Loucy (cell line): ENCODE data around the gene PSPN.

ENCODE experiments used
- H2AFZ ChIP-seq: fragments of 200-600 bp; sonication (generic); 2 replicates; pipeline ENCODE4 v1.6.0; 2016; ENCODE audit warnings: antibody characterized with exemption, mild to moderate bottlenecking, low read length, moderate library complexity
- H3F3A ChIP-seq: fragments of 200-600 bp; 2 replicates; pipeline ENCODE4 v1.6.0; 2016; ENCODE audit warnings: antibody characterized with exemption, low read depth, mild to moderate bottlenecking
- H3K27me3 ChIP-seq: fragments of 200-600 bp; sonication (generic); 2 replicates; pipeline ENCODE4 v1.6.1; 2014; ENCODE audit warnings: low read length, mild to moderate bottlenecking; ENCODE audit not compliant: insufficient read depth, poor library complexity, severe bottlenecking
- H3K36me3 ChIP-seq: fragments of 200-600 bp; sonication (generic); 2 replicates; pipeline ENCODE4 v1.6.1; 2016; ENCODE audit warnings: low read length; ENCODE audit not compliant: insufficient read depth
- H3K4me1 ChIP-seq: fragments of 200-600 bp; sonication (generic); 2 replicates; pipeline ENCODE4 v1.5.1; 2014; ENCODE audit warnings: low read length, mild to moderate bottlenecking; ENCODE audit not compliant: insufficient read depth, poor library complexity, severe bottlenecking
- H3K4me2 ChIP-seq: fragments of 200-600 bp; sonication (generic); 2 replicates; pipeline ENCODE4 v1.6.0; 2014; ENCODE audit warnings: antibody characterized with exemption, low read length, low read depth, mild to moderate bottlenecking; ENCODE audit not compliant: poor library complexity, severe bottlenecking
- H3K4me3 ChIP-seq: fragments of 200-600 bp; sonication (generic); 2 replicates; pipeline ENCODE4 v1.5.1; 2014; ENCODE audit warnings: low read length, mild to moderate bottlenecking, mixed read lengths; ENCODE audit not compliant: poor library complexity, severe bottlenecking
- H3K79me2 ChIP-seq: fragments of 200-600 bp; sonication (generic); 2 replicates; pipeline ENCODE4 v1.6.1; 2014; ENCODE audit warnings: low read length; ENCODE audit not compliant: insufficient read depth
- H3K9ac ChIP-seq: fragments of 200-600 bp; sonication (generic); 2 replicates; pipeline ENCODE4 v1.6.0; 2014; ENCODE audit warnings: mild to moderate bottlenecking, low read depth, low read length, moderate library complexity; ENCODE audit not compliant: poor library complexity, severe bottlenecking
- H3K9me2 ChIP-seq: fragments of 200-600 bp; sonication (generic); replicated peaks from 2 replicates; pipeline ENCODE4 v1.6.1; 2016; ENCODE audit warnings: low read depth, low read length, mixed read lengths
- H3K9me3 ChIP-seq: fragments of 200-600 bp; sonication (generic); 2 replicates; pipeline ENCODE4 v1.6.1; 2014; ENCODE audit warnings: mild to moderate bottlenecking, antibody characterized with exemption, low read length, low read depth; ENCODE audit not compliant: insufficient read depth
- H4K20me1 ChIP-seq: fragments of 200-600 bp; sonication (generic); 2 replicates; pipeline ENCODE4 v1.6.0; 2014; ENCODE audit warnings: antibody characterized with exemption, low read length, mild to moderate bottlenecking; ENCODE audit not compliant: insufficient read depth, poor library complexity, severe bottlenecking
- EZH2phosphoT487 ChIP-seq: fragments of 200-600 bp; IDR thresholded peaks from 2 replicates; pipeline ENCODE4 v1.6.1; 2018; ENCODE audit warnings: antibody characterized with exemption, mild to moderate bottlenecking, moderate library complexity, borderline replicate concordance
- TF ChIP-seq, protein P1 (sequence below): fragments of 200-600 bp; sonication (generic); conservative IDR thresholded peaks from 2 replicates; pipeline ENCODE4 v1.5.1; 2014; ENCODE audit warnings: mild to moderate bottlenecking, antibody characterized with exemption, low read length

Gene PSPN

DNA sequence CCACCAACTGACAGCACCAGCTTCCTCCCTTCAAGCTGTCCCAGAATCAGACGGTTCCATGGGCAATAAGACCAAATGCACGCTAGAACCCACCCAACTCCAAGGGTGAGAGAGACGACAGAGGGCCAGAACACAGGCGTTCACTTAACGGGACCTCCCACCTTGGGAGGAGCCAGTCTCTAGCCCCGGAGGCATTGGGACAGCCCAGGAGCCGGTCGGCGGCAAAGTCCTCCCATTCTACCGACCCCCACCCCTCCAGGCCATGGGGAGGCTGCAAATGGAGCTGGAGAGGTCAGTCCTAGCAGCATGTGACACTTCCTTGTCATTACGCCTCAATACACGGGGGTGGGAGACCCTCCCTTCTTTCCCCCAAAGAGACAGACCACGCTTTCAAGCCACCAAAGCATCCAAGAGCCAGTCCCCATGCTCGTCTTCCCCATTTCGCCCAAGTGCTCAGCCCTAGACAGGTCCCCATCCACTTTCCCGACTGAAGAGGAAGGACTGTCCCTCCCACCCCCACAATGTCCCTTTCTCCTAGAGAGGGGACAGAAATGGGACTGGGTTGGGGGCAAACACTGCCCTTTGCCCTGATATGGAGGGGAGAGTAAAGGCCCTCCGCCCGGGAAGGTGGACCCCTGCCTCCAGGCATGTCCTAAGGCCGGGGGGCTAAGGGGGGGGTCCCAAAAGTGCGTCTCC is 47.9 kb upstream of the PSPN start:
- peaks cover 59% of the 10 kb centered on the region for H3K79me2 ChIP-seq
- no peaks in the 10 kb centered on the region for H3K27me3 ChIP-seq
- no peak overlapping the region for H2AFZ ChIP-seq
- peaks cover 25% of the 10 kb centered on the region for H3K4me1 ChIP-seq
- H3K9me2 ChIP-seq: no peaks in the 10 kb centered on the region
- H3K4me2 ChIP-seq: peak overlapping the region; percentile 99
- TF ChIP-seq EZH2phosphoT487: no peak
- TF ChIP-seq, protein P1, sequence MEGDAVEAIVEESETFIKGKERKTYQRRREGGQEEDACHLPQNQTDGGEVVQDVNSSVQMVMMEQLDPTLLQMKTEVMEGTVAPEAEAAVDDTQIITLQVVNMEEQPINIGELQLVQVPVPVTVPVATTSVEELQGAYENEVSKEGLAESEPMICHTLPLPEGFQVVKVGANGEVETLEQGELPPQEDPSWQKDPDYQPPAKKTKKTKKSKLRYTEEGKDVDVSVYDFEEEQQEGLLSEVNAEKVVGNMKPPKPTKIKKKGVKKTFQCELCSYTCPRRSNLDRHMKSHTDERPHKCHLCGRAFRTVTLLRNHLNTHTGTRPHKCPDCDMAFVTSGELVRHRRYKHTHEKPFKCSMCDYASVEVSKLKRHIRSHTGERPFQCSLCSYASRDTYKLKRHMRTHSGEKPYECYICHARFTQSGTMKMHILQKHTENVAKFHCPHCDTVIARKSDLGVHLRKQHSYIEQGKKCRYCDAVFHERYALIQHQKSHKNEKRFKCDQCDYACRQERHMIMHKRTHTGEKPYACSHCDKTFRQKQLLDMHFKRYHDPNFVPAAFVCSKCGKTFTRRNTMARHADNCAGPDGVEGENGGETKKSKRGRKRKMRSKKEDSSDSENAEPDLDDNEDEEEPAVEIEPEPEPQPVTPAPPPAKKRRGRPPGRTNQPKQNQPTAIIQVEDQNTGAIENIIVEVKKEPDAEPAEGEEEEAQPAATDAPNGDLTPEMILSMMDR: no peak
- no peaks in the 10 kb centered on the region for H3F3A ChIP-seq
- peak overlapping the region; percentile 87 for H3K4me3 ChIP-seq
- H3K9ac ChIP-seq: peak overlapping the region; percentile 94
- peaks cover 29% of the 10 kb centered on the region; the same call in 1 of the 2 replicates for H3K36me3 ChIP-seq
- H3K9me3 ChIP-seq: no peaks in the 10 kb centered on the region
- peaks cover 55% of the 10 kb centered on the region for H4K20me1 ChIP-seq

DNA sequence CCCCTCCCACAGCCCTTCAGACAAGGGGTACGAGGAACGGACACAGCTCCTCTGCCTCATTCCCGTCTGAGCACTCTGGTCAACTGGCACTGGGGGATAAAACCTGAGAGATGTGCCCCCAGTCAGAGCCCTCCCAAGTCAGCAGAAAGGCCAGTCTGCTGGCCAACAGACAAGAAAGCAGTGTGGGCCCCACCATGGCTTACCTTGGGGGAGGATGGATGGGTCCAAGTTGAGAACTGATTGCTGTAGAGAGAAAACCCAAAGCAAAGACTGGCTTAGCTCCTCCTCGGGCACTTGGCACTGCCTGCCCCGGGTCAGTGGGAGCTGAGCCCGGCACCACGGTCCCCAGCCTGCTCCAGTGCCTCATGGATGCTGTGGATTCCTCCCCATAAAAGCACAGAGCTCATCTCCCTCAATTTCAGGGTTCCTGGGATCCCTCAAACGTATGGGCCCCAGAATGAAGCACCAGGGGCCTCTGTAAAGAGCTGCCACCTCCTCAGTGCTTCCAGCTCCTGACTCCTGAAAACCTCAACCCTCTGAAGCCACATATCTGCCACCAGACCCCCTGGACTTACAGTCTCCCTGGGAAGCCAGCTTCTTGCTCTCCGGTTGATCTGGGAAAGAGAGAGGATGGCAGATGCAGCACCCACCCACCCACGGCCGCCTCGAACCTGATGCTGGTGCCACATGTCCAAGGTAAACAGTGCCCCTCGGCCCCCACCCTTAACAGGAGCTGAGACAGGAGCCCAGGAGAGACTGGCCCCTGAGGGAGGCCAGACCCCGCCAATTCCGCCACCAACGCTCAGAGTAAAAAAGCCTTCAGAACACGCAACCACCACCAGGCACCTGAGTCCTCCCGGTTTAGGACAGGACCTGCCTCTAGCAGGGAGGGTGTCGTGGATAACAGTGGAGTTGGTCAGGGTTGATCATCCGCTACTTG is 45.6 kb upstream of the PSPN start:
- peak overlapping the region; percentile 87 for H3K4me3 ChIP-seq
- peaks cover 52% of the 10 kb centered on the region for H3K36me3 ChIP-seq
- peaks cover 25% of the 10 kb centered on the region for H3K4me1 ChIP-seq
- no peak for TF ChIP-seq EZH2phosphoT487
- no peaks in the 10 kb centered on the region for H3K9me2 ChIP-seq
- H2AFZ ChIP-seq: no peak overlapping the region
- no peaks in the 10 kb centered on the region for H3K9me3 ChIP-seq
- H3K27me3 ChIP-seq: no peaks in the 10 kb centered on the region
- H3K4me2 ChIP-seq: peak overlapping the region; percentile 99
- peak overlapping the region; percentile 94 for H3K9ac ChIP-seq
- peaks cover 74% of the 10 kb centered on the region for H3K79me2 ChIP-seq
- H3F3A ChIP-seq: no peaks in the 10 kb centered on the region
- peaks cover 76% of the 10 kb centered on the region for H4K20me1 ChIP-seq

DNA sequence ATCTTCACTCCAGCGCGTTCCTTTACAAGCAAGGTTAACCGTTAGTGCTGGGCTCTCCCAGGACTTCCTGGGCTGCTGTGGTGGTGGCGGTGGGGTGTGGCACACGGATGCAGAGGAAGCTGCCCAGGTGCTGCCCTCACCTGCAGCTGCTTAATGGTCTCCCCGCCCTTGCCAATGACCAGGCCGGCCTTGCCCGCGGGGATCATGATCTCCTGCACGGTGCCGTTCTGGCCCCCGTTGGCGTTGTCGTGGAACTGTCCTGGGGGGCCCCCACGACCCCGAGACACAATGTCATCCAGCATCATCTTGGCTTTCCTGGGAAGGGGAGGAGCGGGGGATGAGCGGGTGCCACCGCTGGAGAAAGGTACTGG is 42.8 kb upstream of the PSPN start:
- Histone ChIP-seq H3K4me1 (peaks cover 18% of the 10 kb centered on the region), H2AFZ (no peak overlapping the region), H3F3A (no peaks in the 10 kb centered on the region), H3K9me3 (no peaks in the 10 kb centered on the region), H3K79me2 (peaks cover 63% of the 10 kb centered on the region), H3K9me2 (no peaks in the 10 kb centered on the region), H3K4me3 (no peak overlapping the region), H4K20me1 (peaks cover 81% of the 10 kb centered on the region), H3K9ac (no peak overlapping the region), H3K4me2 (no peak overlapping the region), H3K36me3 (peaks cover 77% of the 10 kb centered on the region), H3K27me3 (no peaks in the 10 kb centered on the region)
- no peak for TF ChIP-seq EZH2phosphoT487
- TF ChIP-seq, protein P1: no peak
